Chondrocyte (in vitro differentiated cells): ENCODE measurements around the gene SKIDA1. TPM values are rescaled to one million over a fixed set of nuclear protein-coding genes. Genes with fewer than 3 reads are reported as not detected.
"Not testable (repeated sequence)": the region's sequence is repeated elsewhere in the genome, so short reads cannot be mapped to it uniquely, and the experiment has no call there.

Experiments used
- DNase-seq: peaks from one replicate; pipeline ENCODE4 v3.0.0; 2021; ENCODE audit warnings: mixed read lengths, low spot score
- H3K27ac Mint-ChIP-seq: one replicate; pipeline ENCODE4 v1.8.0; 2021; ENCODE audit warnings: mild to moderate bottlenecking, moderate library complexity, mixed read lengths; ENCODE audit not compliant: unreplicated experiment
- H3K27me3 Mint-ChIP-seq: 2 replicates; pipeline ENCODE4 v1.8.0; 2021; ENCODE audit warnings: low read depth, mixed read lengths
- H3K36me3 Mint-ChIP-seq: 2 replicates; pipeline ENCODE4 v1.8.0; 2021; ENCODE audit warnings: low read depth, mixed read lengths
- H3K4me1 Mint-ChIP-seq: 2 replicates; pipeline ENCODE4 v1.8.0; 2021; ENCODE audit warnings: low read depth, mild to moderate bottlenecking, mixed read lengths
- H3K4me3 Mint-ChIP-seq: one replicate; pipeline ENCODE4 v1.8.0; 2021; ENCODE audit warnings: mild to moderate bottlenecking, moderate library complexity, mixed read lengths; ENCODE audit not compliant: unreplicated experiment
- H3K9me3 Mint-ChIP-seq: 2 replicates; pipeline ENCODE4 v1.8.0; 2021; ENCODE audit warnings: low read depth, mixed read lengths
- total RNA-seq: library from RNA; stranded (reverse); gene quantifications from 3 replicates; pipeline ENCODE4 v1.2.1, GENCODE V29; 2021
- TF ChIP-seq, protein P1 (sequence below): fragments of 200-600 bp; sonication (generic); IDR thresholded peaks from 2 replicates; pipeline ENCODE4 v1.5.0; 2021; ENCODE audit warnings: antibody characterized with exemption, mild to moderate bottlenecking, moderate library complexity

Gene SKIDA1
- total RNA-seq, 1 donor from 2014 or later, result 2.0 TPM

DNA sequence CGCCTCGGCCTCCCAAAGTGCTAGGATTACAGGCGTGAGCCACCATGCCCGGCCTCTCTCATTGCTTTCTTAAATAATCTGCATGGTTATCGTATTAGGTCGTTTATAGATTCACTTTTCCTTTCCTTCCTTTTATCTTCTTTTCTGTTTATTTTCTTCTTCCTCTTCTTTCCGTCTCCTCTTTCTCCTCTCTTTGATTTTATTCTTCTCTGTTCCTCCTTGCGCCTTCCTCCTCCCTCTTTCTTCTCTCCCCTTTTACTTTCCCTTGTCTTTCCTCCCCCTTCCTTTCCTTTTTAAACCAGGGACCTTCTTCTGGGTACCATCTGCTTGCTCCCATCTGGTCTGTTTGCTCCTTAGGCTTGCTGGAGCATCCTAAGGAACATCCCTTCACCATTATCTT is 27.2 kb upstream of the SKIDA1 start:
- DNase-seq, result no peak
- no peak overlapping the region for H3K4me3 Mint-ChIP-seq
- H3K36me3 Mint-ChIP-seq, result peaks cover 36% of the 10 kb centered on the region
- TF ChIP-seq, protein P1, sequence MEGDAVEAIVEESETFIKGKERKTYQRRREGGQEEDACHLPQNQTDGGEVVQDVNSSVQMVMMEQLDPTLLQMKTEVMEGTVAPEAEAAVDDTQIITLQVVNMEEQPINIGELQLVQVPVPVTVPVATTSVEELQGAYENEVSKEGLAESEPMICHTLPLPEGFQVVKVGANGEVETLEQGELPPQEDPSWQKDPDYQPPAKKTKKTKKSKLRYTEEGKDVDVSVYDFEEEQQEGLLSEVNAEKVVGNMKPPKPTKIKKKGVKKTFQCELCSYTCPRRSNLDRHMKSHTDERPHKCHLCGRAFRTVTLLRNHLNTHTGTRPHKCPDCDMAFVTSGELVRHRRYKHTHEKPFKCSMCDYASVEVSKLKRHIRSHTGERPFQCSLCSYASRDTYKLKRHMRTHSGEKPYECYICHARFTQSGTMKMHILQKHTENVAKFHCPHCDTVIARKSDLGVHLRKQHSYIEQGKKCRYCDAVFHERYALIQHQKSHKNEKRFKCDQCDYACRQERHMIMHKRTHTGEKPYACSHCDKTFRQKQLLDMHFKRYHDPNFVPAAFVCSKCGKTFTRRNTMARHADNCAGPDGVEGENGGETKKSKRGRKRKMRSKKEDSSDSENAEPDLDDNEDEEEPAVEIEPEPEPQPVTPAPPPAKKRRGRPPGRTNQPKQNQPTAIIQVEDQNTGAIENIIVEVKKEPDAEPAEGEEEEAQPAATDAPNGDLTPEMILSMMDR, result no peak
- no peak overlapping the region for H3K27ac Mint-ChIP-seq
- no peaks in the 10 kb centered on the region for H3K27me3 Mint-ChIP-seq
- no peaks in the 10 kb centered on the region for H3K9me3 Mint-ChIP-seq
- peaks cover 26% of the 10 kb centered on the region for H3K4me1 Mint-ChIP-seq

GRCh38 chr10:21547246-21547645 is 21.8 kb upstream of the SKIDA1 start:
- no peak for DNase-seq
- no peak overlapping the region for H3K27ac Mint-ChIP-seq
- H3K9me3 Mint-ChIP-seq, result no peaks in the 10 kb centered on the region
- TF ChIP-seq, protein P1, result no peak
- no peaks in the 10 kb centered on the region for H3K27me3 Mint-ChIP-seq
- peaks cover 18% of the 10 kb centered on the region for H3K4me1 Mint-ChIP-seq
- no peak overlapping the region for H3K4me3 Mint-ChIP-seq
- peaks cover 35% of the 10 kb centered on the region for H3K36me3 Mint-ChIP-seq

- not testable (repeated sequence) for H3K9me3 Mint-ChIP-seq, H3K27me3 Mint-ChIP-seq, H3K27ac Mint-ChIP-seq, DNase-seq, H3K4me3 Mint-ChIP-seq
- H3K36me3 Mint-ChIP-seq, result peaks cover 42% of the 10 kb centered on the region
- peaks cover 11% of the 10 kb centered on the region for H3K4me1 Mint-ChIP-seq
Measured at GRCh38 chr10:21540701-21541100, 15.2 kb upstream of the SKIDA1 start.

- Mint-ChIP-seq H3K36me3 (peaks cover 19% of the 10 kb centered on the region), H3K4me1 (peaks cover 29% of the 10 kb centered on the region), H3K4me3 (no peak overlapping the region), H3K27me3 (no peaks in the 10 kb centered on the region), H3K9me3 (no peaks in the 10 kb centered on the region), H3K27ac (no peak overlapping the region)
- no peak for DNase-seq
- TF ChIP-seq, protein P1, result no peak
Measured at GRCh38 chr10:21536874-21537273, 11.4 kb upstream of the SKIDA1 start.

DNA sequence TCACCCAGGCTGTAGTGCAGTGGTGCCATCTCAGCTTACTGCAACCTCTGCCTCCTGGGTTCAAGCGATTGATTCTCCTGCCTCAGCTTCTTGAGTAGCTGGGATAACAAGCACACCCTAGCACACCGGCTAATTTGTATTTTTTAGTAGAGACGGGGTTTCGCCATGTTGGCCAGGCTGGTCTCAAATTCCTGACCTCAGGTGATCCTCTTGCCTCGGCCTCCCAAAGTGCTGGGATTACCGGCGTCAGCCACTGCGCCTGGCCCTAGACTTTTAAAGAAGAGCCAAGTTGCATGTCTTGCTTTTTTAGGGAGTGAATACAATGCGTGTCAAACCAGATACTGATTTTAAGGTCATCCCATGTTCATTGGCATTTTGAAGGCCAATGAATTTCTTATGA is 10.5 kb upstream of the SKIDA1 start:
- Mint-ChIP-seq H3K36me3 (peaks cover 12% of the 10 kb centered on the region), H3K27ac (peak overlapping the region; percentile 87), H3K4me3 (peak overlapping the region; percentile 81), H3K4me1 (peaks cover 31% of the 10 kb centered on the region)
- not testable (repeated sequence) for DNase-seq, H3K9me3 Mint-ChIP-seq, H3K27me3 Mint-ChIP-seq

- H3K4me1 Mint-ChIP-seq, result peaks cover 35% of the 10 kb centered on the region
- H3K9me3 Mint-ChIP-seq, result no peaks in the 10 kb centered on the region
- H3K36me3 Mint-ChIP-seq, result peaks cover 10% of the 10 kb centered on the region
- no peaks in the 10 kb centered on the region for H3K27me3 Mint-ChIP-seq
- no peak for DNase-seq
- TF ChIP-seq, protein P1, result no peak
- H3K4me3 Mint-ChIP-seq, result peak overlapping the region; percentile 81
- peak overlapping the region; percentile 87 for H3K27ac Mint-ChIP-seq
Measured at GRCh38 chr10:21535494-21535965, 10.0 kb upstream of the SKIDA1 start.
